Lower leg skin (tissue), 4 donors: ENCODE measurements around the gene SLC25A13. TPM values are rescaled to one million over a fixed set of nuclear protein-coding genes. Genes with fewer than 3 reads are reported as not detected.
A peak's percentile ranks its signal among the peaks of the same experiment; 100 is the strongest.

Experiments
- DNase-seq, 2 donors: peaks; one replicate each; pipeline ENCODE4 v3.0.0-alpha.2; 2019; ENCODE audit warnings: low spot score in 2 of 2
- H3K4me3 ChIP-seq: fragments of 200-600 bp; sonication (generic); 2 replicates; pipeline ENCODE4 v1.5.1; 2017; ENCODE audit warnings: mild to moderate bottlenecking, low read depth; ENCODE audit not compliant: poor library complexity, severe bottlenecking
- CTCF ChIP-seq, 3 donors: fragments of 450-650 bp; IDR thresholded peaks; one replicate each; pipeline ENCODE4 v1.5.1; 2016; ENCODE audit warnings: antibody characterized with exemption in 3 of 3, mild to moderate bottlenecking in 3 of 3, moderate library complexity in 2 of 3
- POLR2A ChIP-seq, 2 donors: fragments of 450-650 bp; IDR thresholded peaks; one replicate each; pipeline ENCODE4 v1.6.1; 2016 to 2017; ENCODE audit warnings: antibody characterized with exemption in 2 of 2, mild to moderate bottlenecking in 1 of 2, moderate library complexity in 1 of 2
- WGBS, 2 donors: methylation state at CpG; one replicate each; pipeline ENCODE4 v1.1.5; 2018; 5-methylcytosine and 5-hydroxymethylcytosine counted together
- intact Hi-C: fragments of 100-400 bp; cut with DNase I; formaldehyde crosslinking; loops from one replicate; pipeline ENCODE4 v1.15.0; 2023; ENCODE audit warnings: low total_unique reads
- total RNA-seq, 4 donors: library from RNA; depleted of rRNA; stranded (reverse); fragments of >200 nt; gene quantifications; one replicate each; pipeline ENCODE4 v1.1.0, GENCODE V29; 2016

SLC25A13 gene
- total RNA-seq, 4 donors from 2014 or later, result 28.5 to 39.8 (median 33.0) TPM

GRCh38 chr7:96354881-96355280 lies 33.0 kb upstream of the SLC25A13 start:
- 86 to 90% methylated on average over 3 of the region's 3 CpGs for WGBS, 2 donors
- TF ChIP-seq POLR2A (IDR thresholded peaks at IDR 0.05) (no peak), CTCF (IDR thresholded peaks at IDR 0.05) (no peak)
- H3K4me3 ChIP-seq, result no peak overlapping the region
- intact Hi-C loops, result no loop called here
- DNase-seq, result no peak

GRCh38 chr7:96349572-96349971 lies 27.7 kb upstream of the SLC25A13 start:
- intact Hi-C loops, result no loop called here
- WGBS, 2 donors, result 50 to 54% methylated on average over 3 of the region's 3 CpGs

GRCh38 chr7:96347471-96347870 lies 25.6 kb upstream of the SLC25A13 start:
- H3K4me3 ChIP-seq, result no peak overlapping the region
- intact Hi-C loops, result no loop called here
- 85 to 93% methylated on average over 2 of the region's 2 CpGs for WGBS, 2 donors
- no peak for TF ChIP-seq POLR2A (IDR thresholded peaks at IDR 0.05)
- TF ChIP-seq CTCF (IDR thresholded peaks at IDR 0.05), result no peak
- no peak for DNase-seq

More at GRCh38 chr7:96349572-96349971, 27.7 kb upstream of the SLC25A13 start:
- no peak overlapping the region for H3K4me3 ChIP-seq
- DNase-seq, result peak in 1 of 2 donors; percentile 32
- TF ChIP-seq CTCF (IDR thresholded peaks at IDR 0.05) (no peak), POLR2A (IDR thresholded peaks at IDR 0.05) (no peak)

GRCh38 chr7:96346293-96346953 lies 24.5 kb upstream of the SLC25A13 start:
- intact Hi-C loops, result no loop called here
- 67 to 69% methylated on average over 5 of the region's 5 CpGs for WGBS, 2 donors
- no peak for DNase-seq
- H3K4me3 ChIP-seq, result no peak overlapping the region
- TF ChIP-seq POLR2A (IDR thresholded peaks at IDR 0.05) (no peak), CTCF (IDR thresholded peaks at IDR 0.05) (no peak)

GRCh38 chr7:96344236-96344635 lies 22.3 kb upstream of the SLC25A13 start:
- intact Hi-C loops, result no loop called here
- WGBS, 2 donors, result 88 to 93% methylated on average over 2 of the region's 2 CpGs
- no peak for DNase-seq
- no peak overlapping the region for H3K4me3 ChIP-seq
- TF ChIP-seq CTCF (IDR thresholded peaks at IDR 0.05) (no peak), POLR2A (IDR thresholded peaks at IDR 0.05) (no peak)

- no peak overlapping the region for H3K4me3 ChIP-seq
- WGBS, 2 donors, result 37 to 50% methylated on average over 1 of the region's 1 CpG
- TF ChIP-seq POLR2A (IDR thresholded peaks at IDR 0.05) (no peak), CTCF (IDR thresholded peaks at IDR 0.05) (no peak)
- DNase-seq, result no peak
- intact Hi-C loops, result no loop called here
Measured at GRCh38 chr7:96342049-96342448, 20.2 kb upstream of the SLC25A13 start.
